Tibial nerve (tissue), 4 donors: ENCODE results near the gene CORT.

ENCODE experiments used
- CTCF ChIP-seq, 5 experiments: fragments of 200-600 bp in 3 of 5; fragments of 450-650 bp in 2 of 5; sonication (generic) in 3 of 5; IDR thresholded peaks; one replicate each; pipeline ENCODE4 v1.5.1; 2016 to 2019; ENCODE audit warnings: antibody characterized with exemption in 5 of 5, mild to moderate bottlenecking in 3 of 5, moderate library complexity in 2 of 5
- EP300 ChIP-seq, 2 donors: sonication (generic); formaldehyde crosslinking; IDR thresholded peaks; one replicate each; pipeline ENCODE4 v1.6.1; 2017; ENCODE audit warnings: antibody characterized with exemption in 2 of 2, mild to moderate bottlenecking in 1 of 2
- POLR2A ChIP-seq, 2 donors: fragments of 450-650 bp; IDR thresholded peaks; one replicate each; pipeline ENCODE4 v1.6.1; 2017; ENCODE audit warnings: antibody characterized with exemption in 2 of 2, mild to moderate bottlenecking in 2 of 2, moderate library complexity in 2 of 2

GRCh38 chr1:10495952-10496351 is 46.1 kb downstream of the CORT start:
- TF ChIP-seq CTCF (IDR thresholded peaks at IDR 0.05) (no peak), EP300 (IDR thresholded peaks at IDR 0.05) (no peak), POLR2A (IDR thresholded peaks at IDR 0.05) (no peak)
